ENCODE data around the gene PIEZO2.
"Not testable (repeated sequence)": the region's sequence is repeated elsewhere in the genome, so short reads cannot be mapped to it uniquely, and the experiment has no call there.

The PIEZO2 gene

GRCh38 chr18:10670856-10671255 is 478.5 kb downstream of the PIEZO2 start:
- no peak for ATAC-seq
- DNase-seq = no peak

DNA sequence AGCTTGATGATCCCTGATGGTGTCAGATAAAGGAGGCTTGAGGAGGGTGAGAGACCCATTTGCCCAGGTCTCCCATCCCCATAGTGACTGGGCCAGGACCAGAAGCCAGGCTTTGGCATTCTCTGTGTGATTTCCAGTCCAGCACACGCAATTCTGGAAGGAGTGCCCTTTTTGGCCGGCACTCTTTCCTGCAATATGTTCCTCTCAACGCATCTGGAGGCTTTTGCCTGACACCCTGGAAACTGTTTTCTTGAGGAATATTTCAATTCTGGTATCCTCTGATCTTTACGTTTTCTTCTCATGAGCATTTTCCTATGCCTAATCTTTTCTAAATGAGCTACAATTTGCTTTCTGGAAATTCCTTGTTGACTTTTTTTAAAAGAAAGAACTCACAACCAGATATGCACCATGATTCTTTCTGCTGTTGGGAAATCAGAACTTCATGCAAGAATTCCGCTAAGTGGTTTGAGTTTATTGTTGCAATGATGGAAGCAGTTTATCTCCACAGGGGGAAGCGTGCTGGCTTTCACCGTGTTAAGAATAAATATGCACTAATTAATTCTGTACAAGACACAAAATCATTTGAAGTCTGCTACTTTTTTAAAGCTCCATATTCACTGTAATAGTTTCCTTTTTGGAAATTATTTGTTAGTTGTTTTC is 479.8 kb downstream of the PIEZO2 start:
- ATAC-seq (no peak), DNase-seq (no peak)

GRCh38 chr18:10663750-10664149 is 485.6 kb downstream of the PIEZO2 start:
- ATAC-seq = no peak

DNA sequence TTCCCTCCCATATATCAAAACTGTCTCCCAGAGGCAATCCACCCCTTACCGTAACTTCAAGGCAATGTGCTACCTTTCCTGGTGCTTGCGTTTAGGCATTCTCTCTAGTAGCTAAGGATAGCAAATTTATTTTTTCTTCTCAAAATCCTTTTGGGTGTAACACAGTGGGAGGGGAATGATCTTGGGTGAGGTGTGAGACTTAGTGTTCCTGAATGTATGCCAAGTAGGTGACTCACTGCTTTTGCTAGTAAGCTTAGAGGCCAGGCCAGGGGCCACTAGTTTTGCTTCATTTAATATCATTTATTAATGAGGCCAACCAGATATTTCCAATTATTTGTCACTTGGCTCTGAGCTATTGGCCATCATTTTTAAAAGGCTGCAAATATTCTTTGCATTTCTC is 488.1 kb downstream of the PIEZO2 start:
- no peak for DNase-seq
- no peak for ATAC-seq

More at GRCh38 chr18:10663750-10664149, 485.6 kb downstream of the PIEZO2 start:
- no peak for DNase-seq

GRCh38 chr18:10660179-10660884 is 489.0 kb downstream of the PIEZO2 start:
- ATAC-seq (no peak), DNase-seq (no peak)

GRCh38 chr18:10659594-10659993 is 489.8 kb downstream of the PIEZO2 start:
- DNase-seq (no peak), ATAC-seq (no peak)

GRCh38 chr18:10659000-10659399 is 490.4 kb downstream of the PIEZO2 start:
- ATAC-seq (no peak), DNase-seq (no peak)

GRCh38 chr18:10644003-10644402 is 505.4 kb downstream of the PIEZO2 start:
- not testable (repeated sequence) for ATAC-seq, DNase-seq

DNA sequence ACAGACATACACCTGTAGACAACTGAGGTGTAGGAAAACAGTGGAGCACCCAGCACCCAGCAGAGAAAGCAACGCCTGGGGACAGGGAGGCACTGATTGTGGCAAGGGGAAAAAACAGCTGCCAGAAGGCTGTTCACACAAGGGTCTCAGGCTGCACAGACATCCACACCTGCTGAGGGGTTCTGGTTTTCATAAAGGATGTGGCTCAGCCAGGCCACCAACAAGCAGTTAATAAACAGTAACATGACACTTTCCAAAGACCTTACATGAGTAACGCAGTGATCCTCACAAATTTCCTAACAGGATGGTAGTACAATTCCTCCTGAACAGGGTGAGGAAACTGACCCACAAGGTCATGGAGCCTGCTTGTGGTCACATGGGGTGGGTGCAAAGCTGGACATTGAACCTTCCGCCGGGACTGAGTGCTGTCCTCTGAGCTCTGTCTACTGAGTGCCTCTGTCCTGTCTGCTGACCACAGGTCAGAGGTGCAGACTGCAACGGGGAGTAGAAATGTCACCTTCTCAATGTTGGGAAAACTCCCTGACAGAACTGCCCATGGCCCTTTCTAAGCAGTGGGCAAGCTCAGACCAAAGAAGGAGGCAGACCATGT is 506.3 kb downstream of the PIEZO2 start:
- DNase-seq, ATAC-seq: not testable (repeated sequence)

DNA sequence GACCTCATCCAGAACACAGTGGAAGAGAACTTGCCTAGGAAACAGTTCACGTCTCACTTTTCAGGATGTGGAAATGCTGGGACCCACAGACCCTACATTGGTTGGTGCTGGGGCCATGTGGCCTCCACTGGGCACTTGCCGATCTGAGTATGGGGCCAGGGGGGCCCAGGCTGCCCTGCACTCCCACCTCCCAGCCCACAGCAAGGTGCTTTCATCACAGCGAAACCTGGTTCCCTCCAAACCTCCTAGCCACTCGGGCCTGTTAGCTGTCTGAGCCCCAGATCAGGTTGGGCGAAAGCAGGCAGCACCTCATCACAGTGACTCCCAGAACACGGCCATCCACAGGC is 510.9 kb downstream of the PIEZO2 start:
- not testable (repeated sequence) for DNase-seq, ATAC-seq

GRCh38 chr18:10637858-10638538 is 511.4 kb downstream of the PIEZO2 start:
- not testable (repeated sequence) for DNase-seq, ATAC-seq

GRCh38 chr18:10629076-10629475 is 520.3 kb downstream of the PIEZO2 start:
- not testable (repeated sequence) for DNase-seq
- peak; percentile 80 for ATAC-seq

DNA sequence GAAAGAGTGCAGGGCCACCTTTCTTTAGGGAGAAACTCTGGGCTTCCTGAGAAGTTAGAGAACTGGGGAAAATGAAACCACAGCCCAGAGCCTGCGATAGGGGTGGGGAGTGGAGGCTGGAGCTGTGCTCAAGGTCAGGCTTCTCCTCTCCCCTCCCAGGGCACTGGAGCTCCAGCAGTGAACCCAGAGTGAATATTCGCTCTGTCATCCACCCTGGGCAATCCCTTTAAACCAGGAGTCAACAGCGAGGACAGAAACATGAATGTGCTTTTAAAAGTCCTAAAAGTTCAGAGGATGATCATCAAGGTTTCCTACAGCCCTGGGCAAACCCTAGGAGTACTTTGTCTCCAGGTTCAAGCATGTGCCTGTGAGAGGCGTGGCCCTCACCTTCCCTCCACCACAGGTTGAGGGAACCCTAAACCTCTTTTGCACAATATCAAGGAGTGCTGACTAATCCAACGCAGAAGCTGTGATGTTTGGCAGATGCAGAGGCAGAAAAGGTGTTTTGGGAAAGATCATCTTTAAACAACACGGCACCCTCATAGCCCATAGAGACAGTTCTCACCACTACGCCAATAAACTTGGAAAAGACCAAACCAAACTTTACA is 522.7 kb downstream of the PIEZO2 start:
- DNase-seq, ATAC-seq: not testable (repeated sequence)

DNA sequence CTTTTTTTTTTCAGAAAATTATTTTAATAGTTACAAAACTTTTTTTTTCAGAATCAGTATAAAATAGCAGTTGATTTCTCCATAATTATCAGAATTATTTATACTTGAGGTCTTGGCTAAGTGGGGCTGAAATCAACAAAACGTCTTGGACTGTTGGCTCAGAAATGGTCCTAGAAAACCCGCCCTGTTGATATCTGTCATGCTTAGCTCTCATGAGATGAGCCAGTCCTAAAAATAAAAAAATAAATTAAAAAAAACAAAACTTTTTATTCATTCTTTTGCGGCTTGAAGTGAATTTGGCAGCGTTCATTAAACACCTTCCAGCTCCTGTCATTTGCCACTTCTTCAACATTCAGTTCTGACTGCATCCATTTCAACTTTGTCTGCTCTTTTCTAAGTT is 525.8 kb downstream of the PIEZO2 start:
- not testable (repeated sequence) for ATAC-seq, DNase-seq

- ATAC-seq, DNase-seq: not testable (repeated sequence)
These were observed 526.4 kb downstream of the PIEZO2 start for GRCh38 chr18:10622982-10623381.

- DNase-seq, ATAC-seq: not testable (repeated sequence)
These were observed 528.6 kb downstream of the PIEZO2 start for GRCh38 chr18:10620670-10621329.
